ENCODE data around the gene ENPP1.

DNA sequence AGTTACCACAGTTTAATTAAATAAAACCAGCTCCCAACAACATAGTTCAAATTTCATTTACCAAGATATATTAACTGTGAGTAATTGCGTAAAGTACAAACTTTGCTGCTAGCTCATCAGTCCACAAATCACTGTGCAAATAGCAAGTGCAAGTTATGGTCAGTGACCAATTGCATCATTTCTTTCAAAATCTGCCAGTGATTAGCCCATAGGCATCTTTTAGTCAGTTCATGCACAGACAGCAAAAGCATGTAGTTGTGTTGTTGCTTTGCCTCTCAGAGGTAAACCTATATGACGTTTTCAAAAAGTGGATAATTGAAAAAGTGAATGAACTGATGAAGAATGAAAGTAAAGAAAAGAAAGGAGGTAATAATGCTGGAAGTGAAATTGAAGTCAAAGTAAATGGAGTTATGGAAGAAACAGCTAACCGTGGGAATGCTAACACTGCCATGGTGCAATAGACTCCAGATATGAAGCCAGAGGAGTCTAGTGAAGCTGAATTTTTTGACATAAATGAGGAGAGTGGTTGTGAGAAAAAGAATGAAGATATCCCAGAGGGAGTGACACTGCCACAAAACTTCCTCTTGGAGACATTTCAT is 36.5 kb downstream of the ENPP1 start:
- TF ChIP-seq, protein P1, sequence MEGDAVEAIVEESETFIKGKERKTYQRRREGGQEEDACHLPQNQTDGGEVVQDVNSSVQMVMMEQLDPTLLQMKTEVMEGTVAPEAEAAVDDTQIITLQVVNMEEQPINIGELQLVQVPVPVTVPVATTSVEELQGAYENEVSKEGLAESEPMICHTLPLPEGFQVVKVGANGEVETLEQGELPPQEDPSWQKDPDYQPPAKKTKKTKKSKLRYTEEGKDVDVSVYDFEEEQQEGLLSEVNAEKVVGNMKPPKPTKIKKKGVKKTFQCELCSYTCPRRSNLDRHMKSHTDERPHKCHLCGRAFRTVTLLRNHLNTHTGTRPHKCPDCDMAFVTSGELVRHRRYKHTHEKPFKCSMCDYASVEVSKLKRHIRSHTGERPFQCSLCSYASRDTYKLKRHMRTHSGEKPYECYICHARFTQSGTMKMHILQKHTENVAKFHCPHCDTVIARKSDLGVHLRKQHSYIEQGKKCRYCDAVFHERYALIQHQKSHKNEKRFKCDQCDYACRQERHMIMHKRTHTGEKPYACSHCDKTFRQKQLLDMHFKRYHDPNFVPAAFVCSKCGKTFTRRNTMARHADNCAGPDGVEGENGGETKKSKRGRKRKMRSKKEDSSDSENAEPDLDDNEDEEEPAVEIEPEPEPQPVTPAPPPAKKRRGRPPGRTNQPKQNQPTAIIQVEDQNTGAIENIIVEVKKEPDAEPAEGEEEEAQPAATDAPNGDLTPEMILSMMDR (IDR thresholded peaks at IDR 0.05), result no peak
- TF ChIP-seq POLR2A (IDR thresholded peaks at IDR 0.05), result no peak
